Lower leg skin (tissue), 4 donors: ENCODE data around the gene NLRC3. TPM values are rescaled to one million over a fixed set of nuclear protein-coding genes. Genes with fewer than 3 reads are reported as not detected.

Experiments
- DNase-seq, 2 donors: peaks; one replicate each; pipeline ENCODE4 v3.0.0-alpha.2; 2019; ENCODE audit warnings: low spot score in 2 of 2
- H3K4me3 ChIP-seq: fragments of 200-600 bp; sonication (generic); 2 replicates; pipeline ENCODE4 v1.5.1; 2017; ENCODE audit warnings: mild to moderate bottlenecking, low read depth; ENCODE audit not compliant: poor library complexity, severe bottlenecking
- CTCF ChIP-seq, 3 donors: fragments of 450-650 bp; IDR thresholded peaks; one replicate each; pipeline ENCODE4 v1.5.1; 2016; ENCODE audit warnings: antibody characterized with exemption in 3 of 3, mild to moderate bottlenecking in 3 of 3, moderate library complexity in 2 of 3
- POLR2A ChIP-seq, 2 donors: fragments of 450-650 bp; IDR thresholded peaks; one replicate each; pipeline ENCODE4 v1.6.1; 2016 to 2017; ENCODE audit warnings: antibody characterized with exemption in 2 of 2, mild to moderate bottlenecking in 1 of 2, moderate library complexity in 1 of 2
- WGBS, 2 donors: methylation state at CpG; one replicate each; pipeline ENCODE4 v1.1.5; 2018; 5-methylcytosine and 5-hydroxymethylcytosine counted together
- intact Hi-C: fragments of 100-400 bp; cut with DNase I; formaldehyde crosslinking; loops from one replicate; pipeline ENCODE4 v1.15.0; 2023; ENCODE audit warnings: low total_unique reads
- total RNA-seq, 4 donors: library from RNA; depleted of rRNA; stranded (reverse); fragments of >200 nt; gene quantifications; one replicate each; pipeline ENCODE4 v1.1.0, GENCODE V29; 2016

The NLRC3 gene
- total RNA-seq, 4 donors from 2014 or later = 0.15 to 0.74 (median 0.28) TPM

GRCh38 chr16:3554351-3554928 lies 22.8 kb downstream of the NLRC3 start:
- TF ChIP-seq POLR2A (IDR thresholded peaks at IDR 0.05) = no peak
- WGBS, 2 donors = 80 to 90% methylated on average over 7 of the region's 7 CpGs
- DNase-seq = no peak
- H3K4me3 ChIP-seq = no peak overlapping the region
- intact Hi-C loops = no loop called here

GRCh38 chr16:3553138-3553923 lies 23.9 kb downstream of the NLRC3 start:
- TF ChIP-seq POLR2A (IDR thresholded peaks at IDR 0.05) = no peak
- no peak for TF ChIP-seq CTCF (IDR thresholded peaks at IDR 0.05)
- no peak for DNase-seq
- H3K4me3 ChIP-seq = no peak overlapping the region

GRCh38 chr16:3550851-3551847 lies 26.1 kb downstream of the NLRC3 start:
- intact Hi-C loops = no loop called here
- DNase-seq = no peak
- H3K4me3 ChIP-seq = no peak overlapping the region
- TF ChIP-seq CTCF (IDR thresholded peaks at IDR 0.05) (no peak), POLR2A (IDR thresholded peaks at IDR 0.05) (no peak)
- 89 to 91% methylated on average over 6 of the region's 6 CpGs for WGBS, 2 donors

More at GRCh38 chr16:3553138-3553923, 23.9 kb downstream of the NLRC3 start:
- 70 to 77% methylated on average over 11 of the region's 11 CpGs for WGBS, 2 donors
- intact Hi-C loops = no loop called here

- TF ChIP-seq CTCF (IDR thresholded peaks at IDR 0.05) = no peak
- no peak for TF ChIP-seq POLR2A (IDR thresholded peaks at IDR 0.05)
- 71 to 100% methylated on average over 2 of the region's 2 CpGs for WGBS, 2 donors
- no peak for DNase-seq
- no peak overlapping the region for H3K4me3 ChIP-seq
- intact Hi-C loops = no loop called here
These were observed 27.3 kb downstream of the NLRC3 start for GRCh38 chr16:3549906-3550305.

GRCh38 chr16:3548859-3549258 lies 28.3 kb downstream of the NLRC3 start:
- DNase-seq = no peak

More at GRCh38 chr16:3548859-3549258, 28.3 kb downstream of the NLRC3 start:
- 79 to 91% methylated on average over 11 to 15 of the region's 15 CpGs for WGBS, 2 donors
- intact Hi-C loops = no loop called here
- TF ChIP-seq CTCF (IDR thresholded peaks at IDR 0.05) (no peak), POLR2A (IDR thresholded peaks at IDR 0.05) (no peak)
- H3K4me3 ChIP-seq = no peak overlapping the region
